CD14-positive monocyte (primary cell): ENCODE measurements around the gene TBC1D9B. TPM values are rescaled to one million over a fixed set of nuclear protein-coding genes. Genes with fewer than 3 reads are reported as not detected.

Source experiments
- DNase-seq, 3 donors: peaks; one replicate each; pipeline ENCODE4 v3.0.0-alpha.2; 2011 to 2022
- H2AFZ ChIP-seq: 2 replicates; pipeline ENCODE4 v1.6.0; 2012; ENCODE audit warnings: mild to moderate bottlenecking, low read depth, low read length, inconsistent platforms; ENCODE audit not compliant: insufficient read depth, poor library complexity, severe bottlenecking
- H3K27ac ChIP-seq, 2 donors: 1 replicate in 1 of 2; 2 replicates in 1 of 2; pipeline ENCODE4 v1.5.1; 2012 to 2013; ENCODE audit warnings: low read length in 2 of 2, control low read depth in 1 of 2, inconsistent platforms in 1 of 2, low read depth in 1 of 2, mild to moderate bottlenecking in 1 of 2
- H3K27me3 ChIP-seq, 2 donors: one replicate each; pipeline versions ENCODE4 v1.6.0 to v1.6.1; 2011 to 2013; ENCODE audit warnings: low read length in 2 of 2; ENCODE audit not compliant: control insufficient read depth in 2 of 2, insufficient read depth in 2 of 2
- H3K36me3 ChIP-seq, 2 donors: replicated peaks in 1 of 2; 1 replicate in 1 of 2; 2 replicates in 1 of 2; pipeline versions ENCODE4 v1.5.1 to v1.6.1; 2012 to 2013; ENCODE audit warnings: low read length in 2 of 2, control low read depth in 1 of 2, inconsistent platforms in 1 of 2, mild to moderate bottlenecking in 1 of 2; ENCODE audit not compliant: insufficient read depth in 2 of 2, control insufficient read depth in 1 of 2
- H3K4me1 ChIP-seq, 2 donors: 1 replicate in 1 of 2; 2 replicates in 1 of 2; pipeline versions ENCODE4 v1.5.1 to v1.6.1; 2012 to 2013; ENCODE audit warnings: low read length in 2 of 2, control low read depth in 1 of 2, inconsistent platforms in 1 of 2, mild to moderate bottlenecking in 1 of 2, moderate library complexity in 1 of 2; ENCODE audit not compliant: insufficient read depth in 2 of 2, control insufficient read depth in 1 of 2
- H3K4me2 ChIP-seq: replicated peaks from 2 replicates; pipeline ENCODE3; 2012; ENCODE audit warnings: low read length, moderate library complexity, mild to moderate bottlenecking; ENCODE audit not compliant: poor library complexity, severe bottlenecking; ENCODE audit errors: extremely low read depth
- H3K4me3 ChIP-seq, 3 experiments: fragments of 200-600 bp in 1 of 3; sonication (generic) in 1 of 3; replicated peaks in 1 of 3; 1 replicate in 2 of 3; 2 replicates in 1 of 3; pipeline ENCODE4 v1.5.1; 2011 to 2013; ENCODE audit warnings: low read length in 3 of 3, mild to moderate bottlenecking in 3 of 3, control low read depth in 2 of 3, low read depth in 2 of 3, inconsistent platforms in 1 of 3, moderate library complexity in 1 of 3
- H3K79me2 ChIP-seq: 2 replicates; pipeline ENCODE4 v1.6.0; 2012; ENCODE audit warnings: mild to moderate bottlenecking, control low read depth, inconsistent platforms, low read length, moderate library complexity; ENCODE audit not compliant: insufficient read depth
- H3K9ac ChIP-seq: 2 replicates; pipeline ENCODE4 v1.6.0; 2017; ENCODE audit warnings: low read length, mild to moderate bottlenecking; ENCODE audit not compliant: insufficient read depth, poor library complexity, severe bottlenecking
- H3K9me3 ChIP-seq, 2 donors: replicated peaks in 1 of 2; 1 replicate in 1 of 2; 2 replicates in 1 of 2; pipeline versions ENCODE4 v1.5.1 to v1.6.1; 2012 to 2013; ENCODE audit warnings: low read length in 2 of 2, control low read depth in 1 of 2; ENCODE audit not compliant: control insufficient read depth in 1 of 2, insufficient read depth in 1 of 2
- H4K20me1 ChIP-seq: 2 replicates; pipeline ENCODE4 v1.6.0; 2012; ENCODE audit warnings: mild to moderate bottlenecking, low read length, control low read depth, moderate library complexity; ENCODE audit not compliant: insufficient read depth
- H3K27ac Mint-ChIP-seq, 7 donors: one replicate each; pipeline ENCODE4 v1.8.0; 2020; ENCODE audit warnings: mild to moderate bottlenecking in 7 of 7, mixed read lengths in 7 of 7, moderate library complexity in 6 of 7, inconsistent platforms in 2 of 7
- H3K27me3 Mint-ChIP-seq, 3 donors: one replicate each; pipeline ENCODE4 v1.8.0; 2021 to 2022; ENCODE audit warnings: low read depth in 3 of 3, mild to moderate bottlenecking in 3 of 3, mixed read lengths in 3 of 3, moderate library complexity in 3 of 3, inconsistent platforms in 1 of 3
- H3K36me3 Mint-ChIP-seq, 2 donors: one replicate each; pipeline ENCODE4 v1.8.0; 2020; ENCODE audit warnings: mixed read lengths in 2 of 2, inconsistent platforms in 1 of 2, mild to moderate bottlenecking in 1 of 2
- H3K4me1 Mint-ChIP-seq: one replicate; pipeline ENCODE4 v1.8.0; 2020; ENCODE audit warnings: mild to moderate bottlenecking, mixed read lengths
- H3K4me3 Mint-ChIP-seq, 2 donors: one replicate each; pipeline ENCODE4 v1.8.0; 2020; ENCODE audit warnings: mild to moderate bottlenecking in 2 of 2, mixed read lengths in 2 of 2, moderate library complexity in 1 of 2
- H3K9me3 Mint-ChIP-seq, 7 donors: one replicate each; pipeline ENCODE4 v1.8.0; 2020 to 2022; ENCODE audit warnings: mixed read lengths in 7 of 7, mild to moderate bottlenecking in 6 of 7, moderate library complexity in 6 of 7, inconsistent platforms in 2 of 7
- WGBS: methylation state at CpG from one replicate; pipeline ENCODE4 v1.1.5; 2013; ENCODE audit warnings: missing lambda C conversion rate; ENCODE audit not compliant: insufficient coverage; 5-methylcytosine and 5-hydroxymethylcytosine counted together
- intact Hi-C, 2 donors: fragments of 100-400 bp; cut with micrococcal nuclease; formaldehyde crosslinking; loops; one replicate each; pipeline versions ENCODE4 v1.15.0 to v1.15.1; 2023
- polyA plus RNA-seq, 3 donors: library from polyadenylated mRNA; depleted of rRNA in 1 of 3; unstranded in 2 of 3; stranded (reverse) in 1 of 3; fragments of 300-500 nt in 2 of 3; fragments of >200 nt in 1 of 3; fragmentation: Illumina TruSeq in 2 of 3; gene quantifications; 1 replicate in 2 of 3; 2 replicates in 1 of 3; pipeline ENCODE4 v1.2.3, GENCODE V29; 2012 to 2021
- TF ChIP-seq, protein P1 (sequence below): fragments of 200-600 bp; IDR thresholded peaks from one replicate; pipeline ENCODE4 v1.8.0; 2022; ENCODE audit warnings: antibody characterized with exemption, mild to moderate bottlenecking

TBC1D9B gene
- polyA plus RNA-seq, 3 donors: 13.4 to 116 (median 26.3) TPM

DNA sequence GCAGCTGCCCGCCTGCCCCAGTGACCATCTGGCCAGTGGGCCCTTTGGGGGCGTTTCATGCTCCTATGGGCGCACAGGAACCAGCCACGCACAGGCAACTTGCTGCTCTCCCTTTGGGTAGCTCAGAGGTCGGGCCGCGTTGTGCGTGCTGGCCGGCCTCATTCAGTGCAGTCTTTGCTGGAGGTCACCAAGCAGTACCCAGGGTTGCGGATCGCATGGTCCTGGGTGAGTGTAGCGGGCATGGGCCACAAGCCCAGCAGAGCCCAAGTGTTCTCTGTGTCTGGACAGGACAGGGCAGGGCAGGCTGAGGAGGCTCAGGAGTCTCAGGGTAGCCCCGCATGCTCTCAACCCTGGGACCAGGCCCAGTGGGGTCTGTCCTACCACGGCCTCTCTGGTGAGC is 39.2 kb downstream of the TBC1D9B start:
- H3K9ac ChIP-seq: no peak overlapping the region

DNA sequence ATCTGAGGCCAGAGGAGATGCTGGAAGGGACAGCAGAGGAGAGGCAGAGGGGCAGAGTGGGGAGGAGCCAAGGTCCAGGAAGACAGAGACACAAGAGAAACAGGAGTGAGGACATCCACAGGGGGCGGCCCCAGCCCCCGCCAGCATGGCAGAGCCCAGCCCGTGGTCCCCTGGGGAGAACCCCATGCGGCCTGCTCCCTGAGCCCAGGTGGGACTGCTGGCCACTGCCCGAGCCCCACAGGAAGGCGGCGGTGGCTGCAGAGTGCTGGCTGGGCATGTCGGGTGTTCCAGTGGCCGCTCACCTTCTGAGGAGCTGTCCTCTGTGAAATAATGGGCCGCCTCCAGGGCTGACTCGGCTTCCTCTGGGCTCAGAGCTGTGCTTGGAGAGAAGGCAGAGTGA is 40.2 kb downstream of the TBC1D9B start:
- WGBS: 98% methylated on average over 8 of the region's 11 CpGs
- no peak overlapping the region for H2AFZ ChIP-seq
- no peak overlapping the region for H3K4me3 Mint-ChIP-seq
- no peaks in the 10 kb centered on the region for H3K9me3 ChIP-seq
- peaks cover 76 to 95% of the 10 kb centered on the region in 2 donors for H3K36me3 ChIP-seq
- no peaks in the 10 kb centered on the region for H3K4me1 ChIP-seq
- no peak overlapping the region for H3K4me2 ChIP-seq
- H3K27ac ChIP-seq: no peak overlapping the region
- no peak for DNase-seq
- peaks cover 8% of the 10 kb centered on the region for H3K4me1 Mint-ChIP-seq
- intact Hi-C loops: no loop called here
- no peaks in the 10 kb centered on the region for H3K79me2 ChIP-seq
- TF ChIP-seq, protein P1, sequence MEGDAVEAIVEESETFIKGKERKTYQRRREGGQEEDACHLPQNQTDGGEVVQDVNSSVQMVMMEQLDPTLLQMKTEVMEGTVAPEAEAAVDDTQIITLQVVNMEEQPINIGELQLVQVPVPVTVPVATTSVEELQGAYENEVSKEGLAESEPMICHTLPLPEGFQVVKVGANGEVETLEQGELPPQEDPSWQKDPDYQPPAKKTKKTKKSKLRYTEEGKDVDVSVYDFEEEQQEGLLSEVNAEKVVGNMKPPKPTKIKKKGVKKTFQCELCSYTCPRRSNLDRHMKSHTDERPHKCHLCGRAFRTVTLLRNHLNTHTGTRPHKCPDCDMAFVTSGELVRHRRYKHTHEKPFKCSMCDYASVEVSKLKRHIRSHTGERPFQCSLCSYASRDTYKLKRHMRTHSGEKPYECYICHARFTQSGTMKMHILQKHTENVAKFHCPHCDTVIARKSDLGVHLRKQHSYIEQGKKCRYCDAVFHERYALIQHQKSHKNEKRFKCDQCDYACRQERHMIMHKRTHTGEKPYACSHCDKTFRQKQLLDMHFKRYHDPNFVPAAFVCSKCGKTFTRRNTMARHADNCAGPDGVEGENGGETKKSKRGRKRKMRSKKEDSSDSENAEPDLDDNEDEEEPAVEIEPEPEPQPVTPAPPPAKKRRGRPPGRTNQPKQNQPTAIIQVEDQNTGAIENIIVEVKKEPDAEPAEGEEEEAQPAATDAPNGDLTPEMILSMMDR: no peak
- no peaks in the 10 kb centered on the region for H4K20me1 ChIP-seq
- peak overlapping the region in 5 of 7 donors; percentile 28 to 84 (median 77) for H3K27ac Mint-ChIP-seq
- H3K27me3 ChIP-seq: no peaks in the 10 kb centered on the region
- peaks cover 0 to 4% (median 0%) of the 10 kb centered on the region in 7 donors for H3K9me3 Mint-ChIP-seq
- no peak overlapping the region for H3K4me3 ChIP-seq
- peaks cover 80 to 92% of the 10 kb centered on the region in 2 donors for H3K36me3 Mint-ChIP-seq
- no peak overlapping the region for H3K9ac ChIP-seq
- H3K27me3 Mint-ChIP-seq: peaks cover 0 to 2% (median 0%) of the 10 kb centered on the region in 3 donors

More for the DNA sequence above, 39.2 kb downstream of the TBC1D9B start:
- H3K36me3 Mint-ChIP-seq: peaks cover 76 to 92% of the 10 kb centered on the region in 2 donors
- no peaks in the 10 kb centered on the region for H4K20me1 ChIP-seq
- no peak for DNase-seq
- H3K27me3 ChIP-seq: no peaks in the 10 kb centered on the region
- intact Hi-C loops: no loop called here
- no peaks in the 10 kb centered on the region for H3K9me3 Mint-ChIP-seq
- no peaks in the 10 kb centered on the region for H3K79me2 ChIP-seq
- peaks cover 76 to 95% of the 10 kb centered on the region in 2 donors for H3K36me3 ChIP-seq
- H3K4me1 ChIP-seq: no peaks in the 10 kb centered on the region
- H3K4me1 Mint-ChIP-seq: peaks cover 8% of the 10 kb centered on the region
- peaks cover 0 to 2% (median 0%) of the 10 kb centered on the region in 3 donors for H3K27me3 Mint-ChIP-seq
- H3K4me3 Mint-ChIP-seq: no peak overlapping the region
- TF ChIP-seq, protein P1: no peak
- H2AFZ ChIP-seq: no peak overlapping the region
- no peak overlapping the region for H3K27ac ChIP-seq
- H3K27ac Mint-ChIP-seq: peak overlapping the region in 3 of 7 donors; percentile 6 to 71 (median 46)
- H3K4me3 ChIP-seq: no peak overlapping the region
- WGBS: 99% methylated on average over 14 of the region's 14 CpGs
- H3K4me2 ChIP-seq: no peak overlapping the region
- no peaks in the 10 kb centered on the region for H3K9me3 ChIP-seq
